K562 (cell line): ENCODE results near the gene GPR162. TPM values are rescaled to one million over a fixed set of nuclear protein-coding genes. Genes with fewer than 3 reads are reported as not detected.
A peak's percentile ranks its signal among the peaks of the same experiment; 100 is the strongest.

Experiments used
- CBX1 ChIP-seq: sonication (generic); IDR thresholded peaks from 2 replicates; pipeline ENCODE4 v1.6.1; 2016; ENCODE audit warnings: antibody characterized with exemption, low read depth, mild to moderate bottlenecking
- MTF1 ChIP-seq: fragments of 250-450 bp; sonication (Bioruptor Pico); IDR thresholded peaks from 2 replicates; pipeline ENCODE4 v1.9.0; 2021; ENCODE audit warnings: moderate library complexity, mild to moderate bottlenecking, inconsistent platforms, borderline replicate concordance
- NFIX ChIP-seq: fragments of 250-450 bp; sonication (Bioruptor Pico); IDR thresholded peaks from 2 replicates; pipeline ENCODE4 v1.4.0; 2020; ENCODE audit warnings: low read depth, mild to moderate bottlenecking, moderate library complexity
- NFXL1 ChIP-seq: fragments of 450-650 bp; formaldehyde crosslinking; IDR thresholded peaks from 2 replicates; pipeline ENCODE4 v1.4.0; 2021; ENCODE audit warnings: mild to moderate bottlenecking
- POLR2AphosphoS2 ChIP-seq: IDR thresholded peaks from 2 replicates; pipeline ENCODE4 v1.6.1; 2012; ENCODE audit warnings: low read length, improper control_type of control experiment
- POLR3A ChIP-seq: IDR thresholded peaks from 2 replicates; pipeline ENCODE4 v1.6.1; 2011; ENCODE audit warnings: borderline replicate concordance, mild to moderate bottlenecking, moderate library complexity; ENCODE audit not compliant: insufficient read length, insufficient read depth; ENCODE audit errors: extremely low read depth
- TFAP4 ChIP-seq: sonication (generic); formaldehyde crosslinking; IDR thresholded peaks from 2 replicates; pipeline ENCODE4 v1.8.0; 2022; ENCODE audit warnings: missing genetic modification reagents, mild to moderate bottlenecking, moderate library complexity, borderline replicate concordance
- TSHZ1 ChIP-seq: fragments of 250-450 bp; sonication (Bioruptor Pico); IDR thresholded peaks from 2 replicates; pipeline ENCODE4 v1.4.0; 2020; ENCODE audit warnings: mild to moderate bottlenecking, moderate library complexity
- ZBTB1 ChIP-seq: sonication (generic); formaldehyde crosslinking; IDR thresholded peaks from 2 replicates; pipeline ENCODE4 v1.8.1; 2023; ENCODE audit warnings: missing genetic modification reagents, low read depth, mild to moderate bottlenecking, borderline replicate concordance
- ZFX ChIP-seq: sonication (generic); formaldehyde crosslinking; IDR thresholded peaks from 2 replicates; pipeline ENCODE4 v1.8.0; 2022; ENCODE audit warnings: mild to moderate bottlenecking, missing genetic modification reagents, moderate library complexity
- ZNF518B ChIP-seq: fragments of 250-450 bp; sonication (Bioruptor Pico); IDR thresholded peaks from 2 replicates; pipeline ENCODE4 v1.5.0; 2021; ENCODE audit warnings: mild to moderate bottlenecking, moderate library complexity
- polyA plus RNA-seq, 8 experiments: library from polyadenylated mRNA; depleted of rRNA in 4 of 8; stranded (reverse) in 5 of 8; unstranded in 3 of 8; fragments of >200 nt; fragmentation: Nextera tagmentation in 2 of 8; fragmentation: Illumina TruSeq in 1 of 8; extraction: Ambion mirVana in 2 of 8; extraction: Trizol in 1 of 8; gene quantifications; 2 replicates each; pipeline versions ENCODE4 v1.2.1 to v1.2.3, GENCODE V29; 2011 to 2014; ENCODE audit warnings: inconsistent platforms in 1 of 8, missing spikeins in 1 of 8
- total RNA-seq, 7 experiments: library from RNA; depleted of rRNA in 6 of 7; stranded (reverse); fragments of >200 nt in 6 of 7; fragmentation: Illumina TruSeq in 2 of 7; extraction: Trizol in 2 of 7; gene quantifications; 2 replicates each; pipeline versions ENCODE4 v1.2.1 to v1.2.3, GENCODE V29; 2011 to 2021; ENCODE audit warnings: low replicate concordance in 1 of 7
- TF ChIP-seq, protein P1 (sequence below): sonication (generic); formaldehyde crosslinking; IDR thresholded peaks from 2 replicates; pipeline ENCODE4 v1.8.0; 2023; ENCODE audit warnings: missing genetic modification reagents, mild to moderate bottlenecking, borderline replicate concordance

Gene GPR162
- total and polyA plus RNA-seq, 9 of the 15 experiments (the other 6 are each of a cell fraction or from before 2014, with no cell fraction given): 0.65 to 1.8 (median 1.1) TPM; not detected in 2

GRCh38 chr12:6867413-6868210 is 46.0 kb downstream of the GPR162 start, which contains the start of gene TPI1 (continued):
- TF ChIP-seq ZNF518B (CRISPR knock-in tag) (no peak), MTF1 (CRISPR knock-in tag) (no peak), ZBTB1 (CRISPR knock-in tag) (no peak), POLR3A (no peak), ZFX (peak; percentile 85), TFAP4 (no peak), NFXL1 (CRISPR knock-in tag) (no peak), POLR2AphosphoS2 (no peak), TSHZ1 (CRISPR knock-in tag) (no peak), NFIX (CRISPR knock-in tag) (no peak), CBX1 (0 out of 2 replicates have a peak, but pooled peaks have one; percentile 72)
- TF ChIP-seq, protein P1, sequence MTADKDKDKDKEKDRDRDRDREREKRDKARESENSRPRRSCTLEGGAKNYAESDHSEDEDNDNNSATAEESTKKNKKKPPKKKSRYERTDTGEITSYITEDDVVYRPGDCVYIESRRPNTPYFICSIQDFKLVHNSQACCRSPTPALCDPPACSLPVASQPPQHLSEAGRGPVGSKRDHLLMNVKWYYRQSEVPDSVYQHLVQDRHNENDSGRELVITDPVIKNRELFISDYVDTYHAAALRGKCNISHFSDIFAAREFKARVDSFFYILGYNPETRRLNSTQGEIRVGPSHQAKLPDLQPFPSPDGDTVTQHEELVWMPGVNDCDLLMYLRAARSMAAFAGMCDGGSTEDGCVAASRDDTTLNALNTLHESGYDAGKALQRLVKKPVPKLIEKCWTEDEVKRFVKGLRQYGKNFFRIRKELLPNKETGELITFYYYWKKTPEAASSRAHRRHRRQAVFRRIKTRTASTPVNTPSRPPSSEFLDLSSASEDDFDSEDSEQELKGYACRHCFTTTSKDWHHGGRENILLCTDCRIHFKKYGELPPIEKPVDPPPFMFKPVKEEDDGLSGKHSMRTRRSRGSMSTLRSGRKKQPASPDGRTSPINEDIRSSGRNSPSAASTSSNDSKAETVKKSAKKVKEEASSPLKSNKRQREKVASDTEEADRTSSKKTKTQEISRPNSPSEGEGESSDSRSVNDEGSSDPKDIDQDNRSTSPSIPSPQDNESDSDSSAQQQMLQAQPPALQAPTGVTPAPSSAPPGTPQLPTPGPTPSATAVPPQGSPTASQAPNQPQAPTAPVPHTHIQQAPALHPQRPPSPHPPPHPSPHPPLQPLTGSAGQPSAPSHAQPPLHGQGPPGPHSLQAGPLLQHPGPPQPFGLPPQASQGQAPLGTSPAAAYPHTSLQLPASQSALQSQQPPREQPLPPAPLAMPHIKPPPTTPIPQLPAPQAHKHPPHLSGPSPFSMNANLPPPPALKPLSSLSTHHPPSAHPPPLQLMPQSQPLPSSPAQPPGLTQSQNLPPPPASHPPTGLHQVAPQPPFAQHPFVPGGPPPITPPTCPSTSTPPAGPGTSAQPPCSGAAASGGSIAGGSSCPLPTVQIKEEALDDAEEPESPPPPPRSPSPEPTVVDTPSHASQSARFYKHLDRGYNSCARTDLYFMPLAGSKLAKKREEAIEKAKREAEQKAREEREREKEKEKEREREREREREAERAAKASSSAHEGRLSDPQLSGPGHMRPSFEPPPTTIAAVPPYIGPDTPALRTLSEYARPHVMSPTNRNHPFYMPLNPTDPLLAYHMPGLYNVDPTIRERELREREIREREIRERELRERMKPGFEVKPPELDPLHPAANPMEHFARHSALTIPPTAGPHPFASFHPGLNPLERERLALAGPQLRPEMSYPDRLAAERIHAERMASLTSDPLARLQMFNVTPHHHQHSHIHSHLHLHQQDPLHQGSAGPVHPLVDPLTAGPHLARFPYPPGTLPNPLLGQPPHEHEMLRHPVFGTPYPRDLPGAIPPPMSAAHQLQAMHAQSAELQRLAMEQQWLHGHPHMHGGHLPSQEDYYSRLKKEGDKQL (CRISPR knock-in tag): no peak
